ENCODE measurements around the gene EMP2.
"Not testable (repeated sequence)": the region's sequence is repeated elsewhere in the genome, so short reads cannot be mapped to it uniquely, and the experiment has no call there.

The EMP2 gene

GRCh38 chr16:10520869-10521578 is 59.4 kb downstream of the EMP2 start:
- DNase-seq (ENCODE audit: low read depth): no peak

GRCh38 chr16:10519929-10520868 is 60.2 kb downstream of the EMP2 start:
- no peak for DNase-seq (ENCODE audit: low read depth)

- DNase-seq (ENCODE audit: low read depth): no peak
Observed at GRCh38 chr16:10519297-10519696, 61.1 kb downstream of the EMP2 start.

GRCh38 chr16:10518479-10519041 is 61.8 kb downstream of the EMP2 start:
- DNase-seq (ENCODE audit: low read depth): no peak

- DNase-seq (ENCODE audit: low read depth): no peak
Observed at GRCh38 chr16:10517868-10518267, 62.5 kb downstream of the EMP2 start.

GRCh38 chr16:10514369-10515055 is 65.9 kb downstream of the EMP2 start:
- DNase-seq (ENCODE audit: low read depth): no peak

GRCh38 chr16:10511829-10512228 is 68.6 kb downstream of the EMP2 start:
- no peak for DNase-seq (ENCODE audit: low read depth)

- no peak for DNase-seq (ENCODE audit: low read depth)
Observed at GRCh38 chr16:10510279-10510678, 70.1 kb downstream of the EMP2 start.

GRCh38 chr16:10509534-10510025 is 70.8 kb downstream of the EMP2 start:
- DNase-seq (ENCODE audit: low read depth): peak; percentile 27

- DNase-seq (ENCODE audit: low read depth): not testable (repeated sequence)
Observed at GRCh38 chr16:10505286-10505685, 75.1 kb downstream of the EMP2 start.

GRCh38 chr16:10504404-10504885 is 76.0 kb downstream of the EMP2 start:
- DNase-seq (ENCODE audit: low read depth): no peak

- DNase-seq (ENCODE audit: low read depth): no peak
Observed at GRCh38 chr16:10502776-10503175, 77.6 kb downstream of the EMP2 start.

GRCh38 chr16:10501016-10501607 is 79.3 kb downstream of the EMP2 start:
- DNase-seq (ENCODE audit: low read depth): no peak

GRCh38 chr16:10500582-10500981 is 79.8 kb downstream of the EMP2 start:
- no peak for DNase-seq (ENCODE audit: low read depth)

GRCh38 chr16:10497132-10498101 is 83.0 kb downstream of the EMP2 start:
- DNase-seq (ENCODE audit: low read depth): no peak

- DNase-seq (ENCODE audit: low read depth): no peak
Observed at GRCh38 chr16:10495031-10495345, 85.4 kb downstream of the EMP2 start.

- no peak for DNase-seq (ENCODE audit: low read depth)
Observed at GRCh38 chr16:10494343-10495030, 85.9 kb downstream of the EMP2 start.

- DNase-seq (ENCODE audit: low read depth): no peak
Observed at GRCh38 chr16:10493276-10493675, 87.1 kb downstream of the EMP2 start.

GRCh38 chr16:10490141-10490540 is 90.3 kb downstream of the EMP2 start:
- DNase-seq (ENCODE audit: low read depth): no peak
